Measurements from ENCODE around the gene WDR36. TPM values are rescaled to one million over a fixed set of nuclear protein-coding genes. Genes with fewer than 3 reads are reported as not detected.

Gene WDR36
- total RNA-seq, 2 donors from 2014 or later, result 17.6 to 22.3 TPM

DNA sequence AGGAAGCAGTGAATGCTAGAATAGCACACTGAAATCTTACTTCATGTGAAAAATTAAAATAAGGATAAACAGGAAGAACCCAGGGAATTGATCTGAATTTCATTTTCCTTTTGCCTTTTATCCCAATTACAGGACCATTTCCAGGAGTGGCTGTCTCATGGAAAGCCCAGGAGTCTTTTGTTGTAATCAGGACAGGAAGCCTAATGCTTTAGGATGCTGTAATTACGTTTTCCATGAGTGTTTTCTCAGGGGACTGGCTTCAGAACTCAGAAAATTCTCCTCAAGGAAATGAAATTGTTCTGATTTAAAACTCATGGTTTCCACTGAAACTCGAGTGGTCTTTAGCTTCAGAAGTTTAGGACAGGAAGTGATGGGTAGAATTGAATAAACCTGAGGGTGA lies 75.4 kb downstream of the WDR36 start:
- no peak for DNase-seq (ENCODE audit: low spot score)
- intact Hi-C loops (cut with DNase I), result no loop called here

DNA sequence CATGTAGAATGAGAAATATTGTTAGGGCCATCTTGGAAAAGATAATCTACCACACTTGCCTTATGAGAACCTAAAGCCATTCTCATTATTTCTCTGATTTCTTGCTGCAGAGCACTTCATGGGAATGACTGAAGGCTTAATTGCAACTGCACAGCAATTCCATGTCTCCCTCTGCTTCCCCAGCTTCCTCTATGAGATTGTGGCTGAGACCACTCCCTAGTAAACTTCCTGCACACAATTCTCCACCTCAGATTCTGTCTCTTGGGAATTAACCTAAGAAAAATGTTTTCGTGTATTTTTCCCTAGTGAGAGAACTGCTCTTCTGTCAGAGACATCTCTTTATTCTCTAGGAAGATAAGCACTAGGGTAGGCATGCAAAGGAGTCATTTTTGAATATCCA lies 76.5 kb downstream of the WDR36 start:
- DNase-seq (ENCODE audit: low spot score), result no peak
- intact Hi-C loops (cut with DNase I), result no loop called here

DNA sequence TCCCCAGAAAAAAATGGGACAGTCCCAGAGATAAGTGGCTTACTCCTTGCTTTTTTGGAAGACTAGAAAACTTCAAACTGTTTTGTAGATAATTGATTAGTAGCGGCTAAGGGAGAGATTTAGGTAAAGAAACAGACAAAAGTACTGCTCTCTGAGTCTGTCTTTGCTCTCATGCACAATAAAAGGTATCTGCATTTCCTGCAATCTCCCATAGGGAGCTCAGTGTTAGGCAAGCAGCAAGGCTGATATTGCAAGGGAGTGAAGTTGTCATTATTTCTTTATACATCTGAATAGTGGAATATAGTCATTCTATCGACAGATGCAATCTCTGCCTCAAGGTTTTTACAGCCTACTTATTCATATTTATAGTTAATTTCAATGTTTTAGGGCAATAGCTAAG lies 77.1 kb downstream of the WDR36 start:
- DNase-seq (ENCODE audit: low spot score), result no peak
- intact Hi-C loops (cut with DNase I), result no loop called here

DNA sequence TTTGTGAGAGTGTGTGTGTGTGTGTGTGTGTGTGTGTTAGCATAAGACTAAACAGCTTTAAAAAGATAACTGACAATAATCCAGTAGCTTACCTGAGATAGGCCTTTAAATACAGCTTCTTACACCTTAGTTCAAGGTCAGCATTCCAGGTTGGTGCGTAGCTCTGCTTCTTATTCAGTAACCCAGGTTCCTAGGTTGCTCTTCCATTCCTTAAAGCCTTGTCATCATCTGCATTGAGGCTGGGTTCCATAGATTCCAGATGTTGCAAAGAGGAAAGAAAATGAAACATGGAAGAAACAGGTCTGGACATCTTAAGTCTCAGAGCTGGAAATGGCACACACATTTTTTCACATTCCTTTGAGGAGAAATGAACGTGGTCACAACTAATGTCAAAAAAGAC lies 78.1 kb downstream of the WDR36 start:
- intact Hi-C loops (cut with DNase I), result loop anchor here in 1 of 2 donors (10.0 kb wide), 1 partner anchor 1965 kb away; no protein-coding TSS in a partner anchor

DNA sequence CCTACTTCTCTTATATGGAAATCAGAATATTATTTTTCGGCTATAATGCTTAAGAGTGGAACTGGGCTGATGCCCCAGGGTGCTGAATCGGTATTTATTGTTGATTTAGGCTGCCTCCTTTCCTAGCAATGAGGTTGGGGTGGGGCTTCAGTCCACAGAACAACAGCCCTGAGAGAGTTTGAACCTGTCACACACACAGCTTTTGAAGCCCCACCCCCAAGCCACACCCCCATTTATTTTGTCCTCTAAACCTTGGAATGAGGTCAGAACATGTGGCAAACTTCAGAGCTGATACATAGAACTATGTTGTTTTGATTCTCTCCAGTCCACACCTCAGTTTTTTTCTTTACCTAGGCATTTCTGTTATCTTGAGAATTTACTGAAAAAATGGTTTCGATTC lies 80.4 kb downstream of the WDR36 start:
- no peak for DNase-seq (ENCODE audit: low spot score)
- intact Hi-C loops (cut with DNase I), result loop anchor here in 1 of 2 donors (10.0 kb wide), 1 partner anchor 1968 kb away; no protein-coding TSS in a partner anchor

More for the DNA sequence above, 78.1 kb downstream of the WDR36 start:
- no peak for DNase-seq (ENCODE audit: low spot score)

DNA sequence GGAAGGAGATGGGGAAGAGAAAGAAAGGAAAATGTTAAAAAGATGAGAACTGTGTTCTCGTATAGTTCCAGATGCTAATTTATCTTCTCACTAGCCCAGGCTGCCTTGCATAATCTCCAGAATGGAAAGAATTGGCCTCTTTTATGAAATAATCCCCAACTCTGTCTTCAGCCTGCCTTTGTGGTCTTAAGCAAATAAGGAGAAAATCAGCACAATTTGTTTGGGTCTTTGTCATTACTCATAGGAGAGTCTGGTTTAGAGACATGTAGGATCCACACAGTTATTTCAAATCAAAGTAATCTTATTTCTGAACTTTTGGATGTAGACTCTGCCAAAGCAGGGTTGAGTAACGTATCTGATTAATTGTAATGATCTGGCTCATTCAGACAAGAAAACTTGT lies 81.3 kb downstream of the WDR36 start:
- no peak for DNase-seq (ENCODE audit: low spot score)
- intact Hi-C loops (cut with DNase I), result loop anchor here in 1 of 2 donors (10.0 kb wide), 1 partner anchor 1969 kb away; no protein-coding TSS in a partner anchor

Other genes with a start within 250 kb of the WDR36 start
- gene TSLP, start 20.6 kb upstream of the WDR36 start, total RNA-seq, result 1 to 10 TPM; 1.7 to 2.2 TPM
- under 1 TPM; 0.38 to 0.69 TPM for gene CAMK4, start 132.0 kb downstream of the WDR36 start, total RNA-seq